GM23338 (cell line): Measurements from ENCODE around the gene ALKBH4. TPM values are rescaled to one million over a fixed set of nuclear protein-coding genes. Genes with fewer than 3 reads are reported as not detected.

Experiments
- ATAC-seq: fragments of 200-7000 bp; cut with Tn5 transposase; 3 replicates; pipeline ENCODE4 v1.9.1; 2020
- DNase-seq: peaks from one replicate; pipeline ENCODE4 v3.0.0-alpha.2; 2015; ENCODE audit warnings: low spot score
- H2AFZ ChIP-seq: fragments of 200-600 bp; sonication (generic); 2 replicates; pipeline ENCODE4 v1.8.0; 2016; ENCODE audit warnings: antibody characterized with exemption, mild to moderate bottlenecking, moderate library complexity
- H3F3A ChIP-seq: fragments of 200-600 bp; sonication (generic); replicated peaks from 2 replicates; pipeline ENCODE4 v1.8.0; 2017; ENCODE audit warnings: antibody characterized with exemption, mixed run types, low read depth
- H3K27ac ChIP-seq: fragments of 200-600 bp; sonication (generic); 2 replicates; pipeline ENCODE4 v1.6.1; 2016; ENCODE audit warnings: low read depth
- H3K27me3 ChIP-seq: fragments of 200-600 bp; sonication (generic); 2 replicates; pipeline ENCODE4 v1.8.0; 2016; ENCODE audit warnings: mild to moderate bottlenecking, mixed run types, moderate library complexity; ENCODE audit not compliant: insufficient read depth
- H3K36me3 ChIP-seq: fragments of 200-600 bp; sonication (generic); 2 replicates; pipeline ENCODE4 v1.8.0; 2016; ENCODE audit warnings: mild to moderate bottlenecking; ENCODE audit not compliant: insufficient read depth
- H3K4me1 ChIP-seq: fragments of 200-600 bp; sonication (generic); 2 replicates; pipeline ENCODE4 v1.8.0; 2016; ENCODE audit warnings: mild to moderate bottlenecking, moderate library complexity; ENCODE audit not compliant: insufficient read depth
- H3K4me2 ChIP-seq: fragments of 200-600 bp; sonication (generic); 2 replicates; pipeline ENCODE4 v1.7.1; 2017; ENCODE audit warnings: mixed run types
- H3K4me3 ChIP-seq: fragments of 200-600 bp; sonication (generic); 2 replicates; pipeline ENCODE4 v1.6.1; 2016; ENCODE audit warnings: mixed run types
- H3K79me2 ChIP-seq: fragments of 200-600 bp; sonication (generic); replicated peaks from 2 replicates; pipeline ENCODE4 v1.8.0; 2017; ENCODE audit warnings: mild to moderate bottlenecking; ENCODE audit not compliant: insufficient read depth
- H3K9me2 ChIP-seq: fragments of 200-600 bp; sonication (generic); 2 replicates; pipeline ENCODE4 v1.8.0; 2017; ENCODE audit not compliant: insufficient read depth
- H4K20me1 ChIP-seq: fragments of 200-600 bp; sonication (generic); replicated peaks from 2 replicates; pipeline ENCODE4 v1.8.0; 2017; ENCODE audit warnings: mild to moderate bottlenecking; ENCODE audit not compliant: insufficient read depth
- H3K27ac Mint-ChIP-seq: 2 replicates; pipeline ENCODE4 v1.8.0; 2020; ENCODE audit warnings: inconsistent platforms, mild to moderate bottlenecking, moderate library complexity, mixed read lengths
- H3K27me3 Mint-ChIP-seq: 3 replicates; pipeline ENCODE4 v1.8.0; 2022; ENCODE audit warnings: low read depth, mild to moderate bottlenecking, moderate library complexity, mixed read lengths, inconsistent platforms; ENCODE audit not compliant: insufficient read depth, poor library complexity
- H3K36me3 Mint-ChIP-seq: 3 replicates; pipeline ENCODE4 v1.8.0; 2021; ENCODE audit warnings: low read depth, mild to moderate bottlenecking, inconsistent platforms, moderate library complexity, mixed read lengths
- H3K4me1 Mint-ChIP-seq: 3 replicates; pipeline ENCODE4 v1.8.0; 2020; ENCODE audit warnings: mild to moderate bottlenecking, inconsistent platforms, mixed read lengths
- H3K4me3 Mint-ChIP-seq: 3 replicates; pipeline ENCODE4 v1.8.0; 2021; ENCODE audit warnings: moderate library complexity, mild to moderate bottlenecking, inconsistent platforms, mixed read lengths
- H3K9me3 Mint-ChIP-seq: 3 replicates; pipeline ENCODE4 v1.8.0; 2020; ENCODE audit warnings: moderate library complexity, mild to moderate bottlenecking, inconsistent platforms, mixed read lengths
- CREB1 ChIP-seq: fragments of 250-450 bp; sonication (Bioruptor Pico); IDR thresholded peaks from 2 replicates; pipeline ENCODE4 v1.5.0; 2020; ENCODE audit warnings: low read depth, mild to moderate bottlenecking, moderate library complexity
- CTCF ChIP-seq, 2 experiments: fragments of 200-600 bp in 1 of 2; sonication (generic) in 1 of 2; conservative IDR thresholded peaks; 2 replicates each; pipeline versions ENCODE4 v1.5.1 to v1.6.1; 2016 to 2017; ENCODE audit warnings: antibody characterized with exemption in 2 of 2, low read depth in 2 of 2, mild to moderate bottlenecking in 2 of 2, moderate library complexity in 1 of 2
- ETS1 ChIP-seq: IDR thresholded peaks from 2 replicates; pipeline ENCODE4 v1.6.1; 2016; ENCODE audit warnings: antibody characterized with exemption
- EZH2 ChIP-seq: fragments of 200-600 bp; sonication (generic); IDR thresholded peaks from one replicate; pipeline ENCODE4 v1.8.0; 2017; ENCODE audit warnings: antibody characterized with exemption, mild to moderate bottlenecking, low read depth; ENCODE audit not compliant: unreplicated experiment
- EZH2phosphoT487 ChIP-seq: fragments of 200-600 bp; sonication (generic); IDR thresholded peaks from one replicate; pipeline ENCODE4 v1.8.1; 2018; ENCODE audit warnings: antibody characterized with exemption; ENCODE audit not compliant: unreplicated experiment
- JUNB ChIP-seq: IDR thresholded peaks from one replicate; pipeline ENCODE4 v1.6.1; 2016; ENCODE audit warnings: antibody characterized with exemption; ENCODE audit not compliant: unreplicated experiment
- NANOG ChIP-seq: IDR thresholded peaks from 2 replicates; pipeline ENCODE4 v1.6.1; 2016; ENCODE audit warnings: antibody characterized with exemption, borderline replicate concordance
- POLR2AphosphoS5 ChIP-seq: IDR thresholded peaks from 2 replicates; pipeline ENCODE4 v1.6.1; 2016; ENCODE audit warnings: antibody characterized with exemption, low read depth
- REST ChIP-seq: IDR thresholded peaks from one replicate; pipeline ENCODE4 v1.6.1; 2018; ENCODE audit warnings: antibody characterized with exemption; ENCODE audit not compliant: unreplicated experiment
- STAT1 ChIP-seq: IDR thresholded peaks from one replicate; pipeline ENCODE4 v1.6.1; 2016; ENCODE audit warnings: antibody characterized with exemption; ENCODE audit not compliant: unreplicated experiment
- ZNF114 ChIP-seq: fragments of 250-450 bp; sonication (Bioruptor Pico); IDR thresholded peaks from 2 replicates; pipeline ENCODE4 v1.5.0; 2020; ENCODE audit warnings: mild to moderate bottlenecking, moderate library complexity
- ZNF331 ChIP-seq: fragments of 250-450 bp; sonication (Bioruptor Pico); IDR thresholded peaks from 2 replicates; pipeline ENCODE4 v1.5.0; 2020; ENCODE audit warnings: low read depth, mild to moderate bottlenecking, moderate library complexity
- polyA plus RNA-seq: library from polyadenylated mRNA; unstranded; fragments of >200 nt; fragmentation: Nextera tagmentation; extraction: Ambion mirVana; gene quantifications from 2 replicates; pipeline ENCODE4 v1.2.1, GENCODE V29; 2016
- total RNA-seq: library from RNA; depleted of rRNA; stranded (reverse); fragments of >200 nt; shearing (Covaris generic); gene quantifications from 2 replicates; pipeline ENCODE4 v1.2.3, GENCODE V29; 2014
- TF ChIP-seq, protein P1 (sequence below): fragments of 250-450 bp; sonication (Bioruptor Pico); IDR thresholded peaks from 2 replicates; pipeline ENCODE4 v1.5.0; 2020; ENCODE audit warnings: mild to moderate bottlenecking, moderate library complexity

ALKBH4 gene
- total and polyA plus RNA-seq, 2 experiments from 2014 or later, result 17.7 to 45.0 TPM

DNA sequence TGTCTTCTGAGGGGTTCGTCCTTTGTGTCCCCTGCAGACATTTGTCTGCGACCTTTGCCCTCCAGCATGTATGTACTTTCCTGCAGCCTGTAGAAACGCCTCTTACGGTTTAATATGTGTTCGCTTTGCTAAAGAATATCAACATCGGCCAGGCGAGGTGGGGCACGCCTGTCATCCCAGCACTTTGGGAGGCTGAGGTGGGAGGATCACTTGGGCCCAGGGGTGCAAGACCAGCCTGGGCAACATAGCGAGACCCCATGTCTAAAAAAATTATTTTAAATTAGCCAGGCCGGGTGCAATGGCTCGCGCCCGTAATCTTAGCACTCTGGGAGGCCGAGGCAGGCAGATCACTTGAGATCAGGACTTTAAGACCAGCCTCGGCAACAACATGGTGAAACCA is 15.5 kb downstream of the ALKBH4 start:
- 0 out of 2 replicates have a peak, but pooled peaks cover 3% of the 10 kb centered on the region for H3F3A ChIP-seq
- peaks cover 5% of the 10 kb centered on the region for H3K27me3 Mint-ChIP-seq
- H3K27ac ChIP-seq, result no peak overlapping the region
- no peaks in the 10 kb centered on the region for H3K4me1 ChIP-seq
- H3K4me3 ChIP-seq, result no peak overlapping the region
- no peak overlapping the region for H3K4me3 Mint-ChIP-seq
- H3K79me2 ChIP-seq, result no peaks in the 10 kb centered on the region
- TF ChIP-seq ZNF331 (CRISPR knock-in tag), result no peak
- no peak for TF ChIP-seq CTCF (conservative IDR thresholded peaks at IDR 0.05; ENCODE audit: low read depth in 2 of 2)
- TF ChIP-seq STAT1, result no peak
- TF ChIP-seq EZH2phosphoT487, result no peak
- no peak for TF ChIP-seq ETS1
- TF ChIP-seq ZNF114 (CRISPR knock-in tag), result no peak
- TF ChIP-seq NANOG, result no peak
- no peak for TF ChIP-seq JUNB
- no peak for TF ChIP-seq EZH2
- TF ChIP-seq POLR2AphosphoS5, result no peak
- TF ChIP-seq, protein P1, sequence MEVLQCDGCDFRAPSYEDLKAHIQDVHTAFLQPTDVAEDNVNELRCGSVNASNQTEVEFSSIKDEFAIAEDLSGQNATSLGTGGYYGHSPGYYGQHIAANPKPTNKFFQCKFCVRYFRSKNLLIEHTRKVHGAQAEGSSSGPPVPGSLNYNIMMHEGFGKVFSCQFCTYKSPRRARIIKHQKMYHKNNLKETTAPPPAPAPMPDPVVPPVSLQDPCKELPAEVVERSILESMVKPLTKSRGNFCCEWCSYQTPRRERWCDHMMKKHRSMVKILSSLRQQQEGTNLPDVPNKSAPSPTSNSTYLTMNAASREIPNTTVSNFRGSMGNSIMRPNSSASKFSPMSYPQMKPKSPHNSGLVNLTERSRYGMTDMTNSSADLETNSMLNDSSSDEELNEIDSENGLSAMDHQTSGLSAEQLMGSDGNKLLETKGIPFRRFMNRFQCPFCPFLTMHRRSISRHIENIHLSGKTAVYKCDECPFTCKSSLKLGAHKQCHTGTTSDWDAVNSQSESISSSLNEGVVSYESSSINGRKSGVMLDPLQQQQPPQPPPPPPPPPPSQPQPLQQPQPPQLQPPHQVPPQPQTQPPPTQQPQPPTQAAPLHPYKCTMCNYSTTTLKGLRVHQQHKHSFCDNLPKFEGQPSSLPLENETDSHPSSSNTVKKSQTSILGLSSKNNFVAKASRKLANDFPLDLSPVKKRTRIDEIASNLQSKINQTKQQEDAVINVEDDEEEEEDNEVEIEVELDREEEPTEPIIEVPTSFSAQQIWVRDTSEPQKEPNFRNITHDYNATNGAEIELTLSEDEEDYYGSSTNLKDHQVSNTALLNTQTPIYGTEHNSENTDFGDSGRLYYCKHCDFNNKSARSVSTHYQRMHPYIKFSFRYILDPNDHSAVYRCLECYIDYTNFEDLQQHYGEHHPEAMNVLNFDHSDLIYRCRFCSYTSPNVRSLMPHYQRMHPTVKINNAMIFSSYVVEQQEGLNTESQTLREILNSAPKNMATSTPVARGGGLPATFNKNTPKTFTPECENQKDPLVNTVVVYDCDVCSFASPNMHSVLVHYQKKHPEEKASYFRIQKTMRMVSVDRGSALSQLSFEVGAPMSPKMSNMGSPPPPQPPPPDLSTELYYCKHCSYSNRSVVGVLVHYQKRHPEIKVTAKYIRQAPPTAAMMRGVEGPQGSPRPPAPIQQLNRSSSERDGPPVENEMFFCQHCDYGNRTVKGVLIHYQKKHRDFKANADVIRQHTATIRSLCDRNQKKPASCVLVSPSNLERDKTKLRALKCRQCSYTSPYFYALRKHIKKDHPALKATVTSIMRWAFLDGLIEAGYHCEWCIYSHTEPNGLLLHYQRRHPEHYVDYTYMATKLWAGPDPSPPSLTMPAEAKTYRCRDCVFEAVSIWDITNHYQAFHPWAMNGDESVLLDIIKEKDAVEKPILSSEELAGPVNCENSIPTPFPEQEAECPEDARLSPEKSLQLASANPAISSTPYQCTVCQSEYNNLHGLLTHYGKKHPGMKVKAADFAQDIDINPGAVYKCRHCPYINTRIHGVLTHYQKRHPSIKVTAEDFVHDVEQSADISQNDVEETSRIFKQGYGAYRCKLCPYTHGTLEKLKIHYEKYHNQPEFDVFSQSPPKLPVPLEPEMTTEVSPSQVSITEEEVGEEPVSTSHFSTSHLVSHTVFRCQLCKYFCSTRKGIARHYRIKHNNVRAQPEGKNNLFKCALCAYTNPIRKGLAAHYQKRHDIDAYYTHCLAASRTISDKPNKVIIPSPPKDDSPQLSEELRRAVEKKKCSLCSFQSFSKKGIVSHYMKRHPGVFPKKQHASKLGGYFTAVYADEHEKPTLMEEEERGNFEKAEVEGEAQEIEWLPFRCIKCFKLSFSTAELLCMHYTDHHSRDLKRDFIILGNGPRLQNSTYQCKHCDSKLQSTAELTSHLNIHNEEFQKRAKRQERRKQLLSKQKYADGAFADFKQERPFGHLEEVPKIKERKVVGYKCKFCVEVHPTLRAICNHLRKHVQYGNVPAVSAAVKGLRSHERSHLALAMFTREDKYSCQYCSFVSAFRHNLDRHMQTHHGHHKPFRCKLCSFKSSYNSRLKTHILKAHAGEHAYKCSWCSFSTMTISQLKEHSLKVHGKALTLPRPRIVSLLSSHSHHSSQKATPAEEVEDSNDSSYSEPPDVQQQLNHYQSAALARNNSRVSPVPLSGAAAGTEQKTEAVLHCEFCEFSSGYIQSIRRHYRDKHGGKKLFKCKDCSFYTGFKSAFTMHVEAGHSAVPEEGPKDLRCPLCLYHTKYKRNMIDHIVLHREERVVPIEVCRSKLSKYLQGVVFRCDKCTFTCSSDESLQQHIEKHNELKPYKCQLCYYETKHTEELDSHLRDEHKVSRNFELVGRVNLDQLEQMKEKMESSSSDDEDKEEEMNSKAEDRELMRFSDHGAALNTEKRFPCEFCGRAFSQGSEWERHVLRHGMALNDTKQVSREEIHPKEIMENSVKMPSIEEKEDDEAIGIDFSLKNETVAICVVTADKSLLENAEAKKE (CRISPR knock-in tag), result no peak
- no peak for TF ChIP-seq CREB1
- no peak for TF ChIP-seq REST
- peaks cover 4% of the 10 kb centered on the region; the same call in 1 of the 3 replicates for H3K4me1 Mint-ChIP-seq
- ATAC-seq, result no peak
- H4K20me1 ChIP-seq, result no peaks in the 10 kb centered on the region; the same call in 1 of the 2 replicates
- no peak for DNase-seq
- H3K27ac Mint-ChIP-seq, result no peak overlapping the region
- no peaks in the 10 kb centered on the region for H3K9me2 ChIP-seq
- no peak overlapping the region for H2AFZ ChIP-seq
- no peaks in the 10 kb centered on the region for H3K9me3 Mint-ChIP-seq
- no peaks in the 10 kb centered on the region for H3K36me3 ChIP-seq
- no peaks in the 10 kb centered on the region for H3K27me3 ChIP-seq
- H3K4me2 ChIP-seq, result no peak overlapping the region
- H3K36me3 Mint-ChIP-seq, result peaks cover 3% of the 10 kb centered on the region; the same call in 2 of the 3 replicates
